H1 (cell line): ENCODE data around the gene C1orf21. TPM values are rescaled to one million over a fixed set of nuclear protein-coding genes. Genes with fewer than 3 reads are reported as not detected.

ENCODE experiments used
- CTCF ChIA-PET: fragments of 300-600 bp; sonication (Branson Sonifier 250); formaldehyde crosslinking; loops from one replicate; lab custom pipeline; 2021; ENCODE audit not compliant: partially characterized antibody; lab: Charles Lee
- POLR2A ChIA-PET: fragments of 300-600 bp; sonication (Branson Sonifier 250); formaldehyde crosslinking; loops from one replicate; lab custom pipeline; 2021; ENCODE audit warnings: inconsistent platforms; ENCODE audit not compliant: partially characterized antibody; lab: Charles Lee
- DNase-seq, 2 experiments: peaks; one replicate each; pipeline versions ENCODE4 v3.0.0 to v3.0.0-alpha.2; 2010 to 2022; ENCODE audit warnings: low spot score in 2 of 2, low read depth in 1 of 2, mixed read lengths in 1 of 2
- FAIRE-seq: peaks from 2 replicates; lab custom pipeline; 2011; peaks lifted over from hg19 to GRCh38; lab: Jason Lieb, UNC
- H2AFZ ChIP-seq: 2 replicates; pipeline ENCODE4 v1.8.1; 2012; ENCODE audit warnings: low read length, inconsistent platforms
- H2AK5ac ChIP-seq: 2 replicates; pipeline ENCODE4 v1.6.1; 2013; ENCODE audit warnings: low read depth, low read length
- H2BK120ac ChIP-seq: replicated peaks from 2 replicates; pipeline ENCODE3; 2013; ENCODE audit warnings: low read depth, low read length, inconsistent platforms
- H2BK12ac ChIP-seq: 2 replicates; pipeline ENCODE4 v1.6.1; 2013; ENCODE audit warnings: low read depth, low read length
- H2BK15ac ChIP-seq: 2 replicates; pipeline ENCODE4 v1.6.1; 2013; ENCODE audit warnings: low read length
- H2BK20ac ChIP-seq: 2 replicates; pipeline ENCODE4 v1.6.1; 2013; ENCODE audit warnings: low read length
- H2BK5ac ChIP-seq: 2 replicates; pipeline ENCODE4 v1.6.1; 2013; ENCODE audit warnings: low read depth, low read length
- H3K14ac ChIP-seq: 2 replicates; pipeline ENCODE4 v1.6.1; 2013; ENCODE audit warnings: inconsistent platforms; ENCODE audit not compliant: insufficient read length
- H3K18ac ChIP-seq: 2 replicates; pipeline ENCODE4 v1.6.1; 2013; ENCODE audit warnings: low read length; ENCODE audit errors: extremely low read depth
- H3K23ac ChIP-seq: 2 replicates; pipeline ENCODE4 v1.6.1; 2013; ENCODE audit warnings: inconsistent platforms; ENCODE audit not compliant: insufficient read length
- H3K23me2 ChIP-seq: 2 replicates; pipeline ENCODE4 v1.6.1; 2013; ENCODE audit warnings: low read depth, low read length
- H3K27ac ChIP-seq: 2 replicates; pipeline ENCODE4 v1.6.1; 2011; ENCODE audit warnings: low read depth, low read length, inconsistent platforms
- H3K27me3 ChIP-seq, 4 experiments: replicated peaks in 1 of 4; 1 replicate in 1 of 4; 2 replicates in 3 of 4; pipeline versions ENCODE4 v1.6.1 to v1.8.1; 2011 to 2013; ENCODE audit warnings: low read length in 3 of 4, mild to moderate bottlenecking in 3 of 4, inconsistent platforms in 2 of 4, mixed read lengths in 2 of 4, moderate library complexity in 1 of 4; ENCODE audit not compliant: control insufficient read depth in 3 of 4, insufficient read depth in 3 of 4; ENCODE audit errors: extremely low read depth in 1 of 4
- H3K36me3 ChIP-seq, 4 experiments: 2 replicates each; pipeline versions ENCODE4 v1.6.1 to v1.8.1; 2011 to 2013; ENCODE audit warnings: mild to moderate bottlenecking in 4 of 4, low read length in 3 of 4, moderate library complexity in 2 of 4, control low read depth in 1 of 4, inconsistent platforms in 1 of 4; ENCODE audit not compliant: insufficient read depth in 4 of 4, control insufficient read depth in 2 of 4
- H3K4ac ChIP-seq: replicated peaks from 2 replicates; pipeline ENCODE3; 2013; ENCODE audit warnings: low read length, low read depth, mixed read lengths, inconsistent platforms; ENCODE audit not compliant: insufficient read length
- H3K4me1 ChIP-seq, 4 experiments: replicated peaks in 1 of 4; 1 replicate in 1 of 4; 2 replicates in 3 of 4; pipeline versions ENCODE4 v1.6.1 to v1.8.1; 2011 to 2013; ENCODE audit warnings: low read length in 3 of 4, inconsistent platforms in 2 of 4, mixed read lengths in 1 of 4; ENCODE audit not compliant: insufficient read depth in 4 of 4, control insufficient read depth in 3 of 4
- H3K4me2 ChIP-seq, 2 experiments: 2 replicates each; pipeline versions ENCODE4 v1.6.1 to v1.8.1; 2011 to 2013; ENCODE audit warnings: low read depth in 2 of 2, low read length in 2 of 2, control low read depth in 1 of 2, inconsistent platforms in 1 of 2, mild to moderate bottlenecking in 1 of 2; ENCODE audit not compliant: insufficient read depth in 1 of 2
- H3K4me3 ChIP-seq, 4 experiments: fragments of 200-600, 300-600 bp in 1 of 4; sonication (generic), shearing (Covaris generic), sonication (Bioruptor Twin) in 1 of 4; 2 replicates each; pipeline versions ENCODE4 v1.5.1 to v1.8.1; 2011 to 2016; ENCODE audit warnings: low read length in 4 of 4, low read depth in 3 of 4, control low read depth in 2 of 4, inconsistent platforms in 2 of 4, mild to moderate bottlenecking in 2 of 4, mixed read lengths in 1 of 4, moderate library complexity in 1 of 4; ENCODE audit not compliant: insufficient read depth in 2 of 4; ENCODE audit errors: extremely low read depth in 1 of 4
- H3K56ac ChIP-seq: replicated peaks from 2 replicates; pipeline ENCODE3; 2013; ENCODE audit warnings: low read depth, mild to moderate bottlenecking, mixed read lengths, low read length, inconsistent platforms; ENCODE audit not compliant: insufficient read length
- H3K79me1 ChIP-seq: 2 replicates; pipeline ENCODE4 v1.6.1; 2013; ENCODE audit warnings: low read depth, low read length, control low read depth
- H3K79me2 ChIP-seq, 2 experiments: 2 replicates each; pipeline versions ENCODE4 v1.6.1 to v1.8.1; 2012 to 2013; ENCODE audit warnings: low read length in 2 of 2, mild to moderate bottlenecking in 2 of 2, inconsistent platforms in 1 of 2; ENCODE audit not compliant: insufficient read depth in 2 of 2, control insufficient read depth in 1 of 2
- H3K9ac ChIP-seq, 4 experiments: replicated peaks in 1 of 4; 1 replicate in 1 of 4; 2 replicates in 3 of 4; pipeline versions ENCODE4 v1.6.1 to v1.8.1; 2011 to 2013; ENCODE audit warnings: low read depth in 3 of 4, low read length in 3 of 4, control low read depth in 2 of 4, mild to moderate bottlenecking in 2 of 4, moderate library complexity in 2 of 4, inconsistent platforms in 1 of 4; ENCODE audit errors: extremely low read depth in 1 of 4
- H3K9me3 ChIP-seq, 2 experiments: 2 replicates each; pipeline versions ENCODE4 v1.6.1 to v1.8.1; 2012 to 2013; ENCODE audit warnings: mild to moderate bottlenecking in 2 of 2, moderate library complexity in 2 of 2, control low read depth in 1 of 2, inconsistent platforms in 1 of 2, low read depth in 1 of 2, low read length in 1 of 2, mixed read lengths in 1 of 2; ENCODE audit not compliant: insufficient read depth in 2 of 2
- H4K20me1 ChIP-seq, 2 experiments: replicated peaks in 1 of 2; 2 replicates each; pipeline versions ENCODE3 to v1.8.1; 2011 to 2013; ENCODE audit warnings: inconsistent platforms in 2 of 2, low read length in 2 of 2, mild to moderate bottlenecking in 1 of 2; ENCODE audit not compliant: insufficient read depth in 2 of 2, control insufficient read depth in 1 of 2
- H4K5ac ChIP-seq: 2 replicates; pipeline ENCODE4 v1.6.1; 2013; ENCODE audit warnings: low read length, low read depth, mixed read lengths, inconsistent platforms; ENCODE audit not compliant: insufficient read length
- H4K8ac ChIP-seq: 2 replicates; pipeline ENCODE4 v1.8.0; 2013; ENCODE audit warnings: mild to moderate bottlenecking, moderate library complexity, low read length, inconsistent platforms; ENCODE audit not compliant: insufficient read depth; ENCODE audit errors: extremely low read depth
- H4K91ac ChIP-seq: replicated peaks from 2 replicates; pipeline ENCODE3; 2013; ENCODE audit warnings: low read length, mixed read lengths, inconsistent platforms; ENCODE audit not compliant: insufficient read length
- CEBPB ChIP-seq: IDR thresholded peaks from 2 replicates; pipeline ENCODE4 v1.6.1; 2012; ENCODE audit warnings: low read depth, low read length
- CTCF ChIP-seq, 3 experiments: IDR thresholded peaks; 1 replicate in 2 of 3; 2 replicates in 1 of 3; pipeline versions ENCODE4 v1.5.1 to v1.6.1; 2011; ENCODE audit warnings: low read length in 3 of 3, mild to moderate bottlenecking in 3 of 3, inconsistent platforms in 2 of 3, low read depth in 1 of 3, moderate library complexity in 1 of 3; ENCODE audit not compliant: insufficient read depth in 1 of 3; ENCODE audit errors: control extremely low read depth in 1 of 3
- GABPA ChIP-seq: IDR thresholded peaks from 2 replicates; pipeline ENCODE4 v1.6.1; 2011; ENCODE audit warnings: mild to moderate bottlenecking, low read length, moderate library complexity, borderline replicate concordance; ENCODE audit not compliant: insufficient read depth
- NRF1 ChIP-seq: IDR thresholded peaks from 2 replicates; pipeline ENCODE4 v1.6.1; 2011; ENCODE audit warnings: mild to moderate bottlenecking, low read depth, low read length, improper control_type of control experiment
- POLR2A ChIP-seq, 2 experiments: IDR thresholded peaks; 1 replicate in 1 of 2; 2 replicates in 1 of 2; pipeline ENCODE4 v1.6.1; 2011; ENCODE audit warnings: low read depth in 2 of 2, low read length in 2 of 2, mild to moderate bottlenecking in 2 of 2; ENCODE audit errors: control extremely low read depth in 1 of 2
- POU5F1 ChIP-seq: IDR thresholded peaks from 2 replicates; pipeline ENCODE4 v1.6.1; 2011; ENCODE audit warnings: low read depth, mild to moderate bottlenecking, low read length, moderate library complexity
- SIN3A ChIP-seq, 2 experiments: IDR thresholded peaks in 1 of 2; conservative IDR thresholded peaks in 1 of 2; 2 replicates each; pipeline ENCODE4 v1.6.1; 2011 to 2012; ENCODE audit warnings: low read length in 2 of 2, improper control_type of control experiment in 1 of 2, low read depth in 1 of 2, mild to moderate bottlenecking in 1 of 2
- SIRT6 ChIP-seq: IDR thresholded peaks from one replicate; pipeline ENCODE4 v1.7.1; 2012; ENCODE audit warnings: low read length, inconsistent platforms
- SP2 ChIP-seq: IDR thresholded peaks from 2 replicates; pipeline ENCODE4 v1.6.1; 2012; ENCODE audit warnings: mild to moderate bottlenecking, low read length, inconsistent platforms
- USF2 ChIP-seq: IDR thresholded peaks from 2 replicates; pipeline ENCODE4 v1.6.1; 2011; ENCODE audit warnings: low read length, improper control_type of control experiment
- YY1 ChIP-seq: IDR thresholded peaks from 2 replicates; pipeline ENCODE4 v1.6.1; 2011; ENCODE audit warnings: low read depth, mild to moderate bottlenecking, low read length
- WGBS, 2 experiments: shearing (Covaris generic) in 1 of 2; methylation state at CpG; one replicate each; pipeline versions ENCODE4 v1.1.6 to v1.1.7; 2013 to 2015; ENCODE audit warnings: low lambda C conversion rate in 2 of 2, mixed read lengths in 2 of 2, inconsistent platforms in 1 of 2, low coverage in 1 of 2, missing lambda C conversion rate in 1 of 2; ENCODE audit not compliant: insufficient replicate concordance in 2 of 2, insufficient coverage in 1 of 2, insufficient read length in 1 of 2; ENCODE audit errors: extremely low coverage in 1 of 2, missing lambda C conversion rate in 1 of 2; 5-methylcytosine and 5-hydroxymethylcytosine counted together
- polyA plus RNA-seq, 7 experiments: library from polyadenylated mRNA; depleted of rRNA in 3 of 7; stranded (reverse) in 5 of 7; unstranded in 2 of 7; fragments of >200 nt in 5 of 7; fragments of 200-250 nt in 2 of 7; gene quantifications; 1 replicate in 5 of 7; 2 replicates in 1 of 7; 4 replicates in 1 of 7; pipeline versions ENCODE4 v1.2.1 to v1.2.3, GENCODE V29; 2011 to 2013; ENCODE audit warnings: missing spikeins in 2 of 7, mixed read lengths in 2 of 7
- total RNA-seq: library from RNA; stranded (reverse); fragmentation: NEBNext Ultra II Directional; extraction: Animal tissue kit (Norgen Biotek cat#: 25700); gene quantifications from 2 replicates; pipeline ENCODE4 v1.2.1, GENCODE V29; 2021

Gene C1orf21
- total and polyA plus RNA-seq, 2 of the 8 experiments (the other 6 are each of a cell fraction or from before 2014, with no cell fraction given): 16.6 to 51.0 TPM

DNA sequence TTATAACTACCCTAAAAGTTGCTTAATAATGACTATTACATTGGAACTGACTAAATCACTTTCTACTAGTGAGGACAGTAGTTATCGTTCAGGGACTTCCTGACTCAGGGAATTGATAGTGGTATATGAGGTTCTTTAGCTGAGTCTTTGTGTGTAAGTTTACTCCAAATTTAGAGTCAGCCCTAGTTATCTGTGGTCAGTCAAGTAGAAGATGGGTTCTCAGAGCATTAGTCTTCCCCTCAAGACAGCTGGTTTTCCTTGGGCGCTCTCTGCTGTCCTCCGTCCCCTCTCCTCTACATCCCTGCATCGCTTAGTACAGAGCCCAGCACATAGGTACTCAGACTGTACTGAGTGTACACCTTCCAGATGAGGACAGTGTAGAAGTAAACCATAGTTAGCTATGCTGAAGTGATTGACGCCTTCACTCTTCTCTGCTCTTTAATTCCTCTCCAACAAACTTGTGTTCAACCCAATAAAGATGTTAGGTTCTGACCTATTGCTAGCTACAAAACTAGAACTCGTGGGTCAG, 116.5 kb downstream of the C1orf21 start:
- Histone ChIP-seq H3K4ac (no peak overlapping the region), H3K9me3 (no peaks in the 10 kb centered on the region), H3K27ac (no peak overlapping the region), H2AK5ac (no peak overlapping the region), H4K91ac (no peak overlapping the region), H4K20me1 (no peaks in the 10 kb centered on the region), H2BK5ac (no peak overlapping the region), H3K23ac (no peak overlapping the region), H3K4me3 (no peak overlapping the region), H2BK15ac (no peak overlapping the region), H4K8ac (no peak overlapping the region), H4K5ac (no peak overlapping the region), H2BK120ac (no peak overlapping the region), H3K56ac (no peak overlapping the region), H3K4me2 (no peak overlapping the region), H3K23me2 (no peaks in the 10 kb centered on the region), H3K14ac (no peak overlapping the region), H3K79me2 (peaks cover 8 to 59% of the 10 kb centered on the region in 2 experiments), H2BK20ac (no peak overlapping the region), H3K9ac (no peak overlapping the region), H3K79me1 (peaks cover 3% of the 10 kb centered on the region; the same call in 1 of the 2 replicates), H3K27me3 (no peaks in the 10 kb centered on the region), H3K4me1 (peaks cover 1 to 20% (median 15%) of the 10 kb centered on the region in 4 experiments; a peak in 6 of 7 replicates), H3K36me3 (no peaks in the 10 kb centered on the region; a peak in 1 of 8 replicates), H2BK12ac (no peak overlapping the region), H3K18ac (no peak overlapping the region), H2AFZ (no peak overlapping the region)
- FAIRE-seq: no peak
- WGBS, 2 experiments: 85% methylated on average over 6 of the region's 6 CpGs; no CpG with 5 or more reads in 1 of the 2 experiments
- ChIA-PET POLR2A (no interaction called here), CTCF (interaction anchor here (1.0 to 1.1 kb wide), 2 partner anchors 10 to 59 kb away, joined by 3 to 4 read pairs; no protein-coding TSS in a partner anchor)
- DNase-seq: no peak
- no peak for TF ChIP-seq SIN3A (conservative IDR thresholded peaks at IDR 0.05 in 1 of 2, IDR thresholded peaks at IDR 0.05 in 1 of 2; ENCODE audit: low read depth in 1 of 2, low read length in 2 of 2)
- no peak for TF ChIP-seq POU5F1
- TF ChIP-seq CEBPB: no peak
- TF ChIP-seq YY1: no peak
- TF ChIP-seq CTCF (IDR thresholded peaks at IDR 0.05; ENCODE audit: control extremely low read depth in 1 of 3, insufficient read depth in 1 of 3, low read depth in 1 of 3, low read length in 3 of 3): no peak
- TF ChIP-seq SIRT6: no peak
- TF ChIP-seq POLR2A (IDR thresholded peaks at IDR 0.05; ENCODE audit: control extremely low read depth in 1 of 2, low read depth in 2 of 2, low read length in 2 of 2): no peak
- no peak for TF ChIP-seq NRF1
- no peak for TF ChIP-seq SP2
- no peak for TF ChIP-seq USF2
- no peak for TF ChIP-seq GABPA
